NCI-H345 treated with DMSO at 0.1 percent for 48 hours (cell line): ENCODE results near the gene CMTM8.

ENCODE experiments used
- DNase-seq: peaks from one replicate; lab custom pipeline; 2025; ENCODE audit not compliant: unreplicated experiment; lab: John Stamatoyannopoulos, UW

CMTM8 gene

GRCh38 chr3:32405711-32406323 is 167.3 kb downstream of the CMTM8 start:
- DNase-seq: no peak

GRCh38 chr3:32406486-32407408 is 168.3 kb downstream of the CMTM8 start:
- peak; percentile 60 for DNase-seq

- no peak for DNase-seq
Observed at GRCh38 chr3:32410367-32411246, 172.1 kb downstream of the CMTM8 start.

- DNase-seq: no peak
Observed at GRCh38 chr3:32411442-32411841, 173.0 kb downstream of the CMTM8 start.

GRCh38 chr3:32412887-32413286 is 174.4 kb downstream of the CMTM8 start:
- peak; percentile 18 for DNase-seq

- DNase-seq: no peak
Observed at GRCh38 chr3:32413845-32414521, 175.5 kb downstream of the CMTM8 start.

- DNase-seq: no peak
Observed at GRCh38 chr3:32414522-32415202, 176.2 kb downstream of the CMTM8 start.

GRCh38 chr3:32419742-32420125 is 181.3 kb downstream of the CMTM8 start:
- no peak for DNase-seq
